ENCODE data around the gene FBXO17.
"Not testable (repeated sequence)": the region's sequence is repeated elsewhere in the genome, so short reads cannot be mapped to it uniquely, and the experiment has no call there.

FBXO17 gene, protein sequence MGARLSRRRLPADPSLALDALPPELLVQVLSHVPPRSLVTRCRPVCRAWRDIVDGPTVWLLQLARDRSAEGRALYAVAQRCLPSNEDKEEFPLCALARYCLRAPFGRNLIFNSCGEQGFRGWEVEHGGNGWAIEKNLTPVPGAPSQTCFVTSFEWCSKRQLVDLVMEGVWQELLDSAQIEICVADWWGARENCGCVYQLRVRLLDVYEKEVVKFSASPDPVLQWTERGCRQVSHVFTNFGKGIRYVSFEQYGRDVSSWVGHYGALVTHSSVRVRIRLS

DNA sequence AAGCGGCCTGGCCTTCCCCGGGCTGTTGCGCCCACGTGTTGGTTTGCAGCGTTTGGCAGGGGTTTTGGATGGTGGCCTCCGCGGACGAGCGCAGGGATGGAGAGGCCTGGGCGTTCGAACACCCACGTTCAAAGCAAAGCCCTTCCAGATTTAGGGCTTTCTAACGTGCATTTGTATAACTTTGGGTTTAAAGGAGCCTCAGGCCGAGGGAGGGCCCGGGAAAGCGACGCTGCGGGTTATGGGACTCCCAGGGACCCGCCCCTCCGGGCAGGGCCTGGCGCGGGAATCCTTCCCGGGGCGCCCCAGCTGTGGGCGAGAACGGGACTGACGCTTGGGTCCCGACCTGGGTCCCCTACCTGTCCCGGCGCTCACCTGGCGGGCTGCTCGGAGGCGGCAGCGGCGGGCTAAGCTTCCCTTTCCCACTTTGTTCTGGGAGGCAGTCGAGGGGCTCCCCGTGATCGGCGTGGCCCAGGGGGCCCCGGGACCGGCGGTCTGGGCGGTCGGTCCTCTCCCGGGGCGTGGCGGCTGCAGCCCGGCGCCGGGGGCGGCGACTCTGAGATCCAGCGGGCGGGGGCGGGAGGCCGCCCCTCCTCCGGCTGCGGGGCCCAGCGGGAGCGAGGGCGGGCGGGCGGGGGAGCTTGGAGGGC lies at the start of gene FBXO17:
FBXO17 (minus strand) TSS at position 529 of the 647 bp plus-strand sequence. CDS start 25,423 bp downstream, outside the sequence.
- DNase-seq (ENCODE audit: low read depth in 3 of 3, low spot score in 1 of 3): no peak

DNA sequence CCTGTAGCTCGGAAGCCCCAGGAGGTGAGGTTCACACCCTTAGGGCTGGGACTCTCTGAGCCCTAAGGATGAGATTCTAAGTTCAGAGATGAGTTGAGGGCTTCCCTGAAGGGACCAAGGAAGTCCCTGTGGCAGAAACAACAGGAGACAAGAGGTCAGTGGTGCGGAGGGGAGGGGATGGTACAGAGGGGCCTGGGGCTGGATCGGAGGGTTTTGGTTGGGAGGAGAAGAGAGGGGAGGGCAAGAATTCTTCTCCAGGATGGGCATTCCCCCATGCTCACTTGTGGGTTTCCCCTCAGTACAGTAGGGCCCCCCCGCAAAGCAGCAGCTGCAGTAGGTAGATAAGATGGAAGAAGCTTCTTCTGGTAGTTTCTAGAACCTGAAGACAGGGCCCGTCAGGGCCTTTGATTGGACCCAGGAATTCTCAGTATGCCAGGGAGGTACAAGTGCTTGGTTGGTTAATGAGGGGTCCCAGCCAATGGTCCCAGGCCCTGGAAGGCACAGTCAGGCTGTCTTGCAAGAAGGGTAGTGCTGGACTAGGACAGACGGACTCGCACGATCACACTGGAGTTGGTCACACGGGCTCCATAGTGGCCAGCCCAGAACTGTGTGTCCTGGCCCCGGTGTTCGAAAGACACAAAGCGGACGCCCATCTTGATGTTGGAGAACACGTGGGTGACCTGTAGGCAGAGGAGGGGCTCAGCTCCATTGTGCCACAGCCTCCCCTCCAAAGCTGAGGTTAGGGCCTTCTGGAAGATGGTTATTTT lies 49.5 kb upstream of the FBXO17 start:
- DNase-seq (ENCODE audit: low read depth in 3 of 3, low spot score in 1 of 3): no peak

DNA sequence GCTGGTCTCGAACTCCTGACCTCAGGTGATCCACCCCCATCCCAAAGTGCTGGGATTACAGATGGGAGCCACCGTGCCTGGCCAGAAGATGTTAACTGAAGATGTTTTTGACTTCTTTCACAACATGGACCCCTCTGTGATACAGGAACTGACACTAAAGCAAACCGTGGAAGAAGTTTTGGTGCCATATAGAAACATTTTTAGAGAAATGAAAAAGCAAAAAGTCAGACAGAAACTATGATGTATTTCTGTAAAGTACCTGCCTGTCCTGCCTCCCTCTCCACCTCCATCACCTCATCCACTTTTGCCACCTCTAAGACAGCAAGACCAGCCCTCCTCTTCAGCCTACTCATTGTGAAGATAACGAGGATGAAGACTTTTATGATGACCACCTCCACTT lies 45.5 kb upstream of the FBXO17 start:
- no peak for DNase-seq (ENCODE audit: low read depth in 3 of 3, low spot score in 1 of 3)

DNA sequence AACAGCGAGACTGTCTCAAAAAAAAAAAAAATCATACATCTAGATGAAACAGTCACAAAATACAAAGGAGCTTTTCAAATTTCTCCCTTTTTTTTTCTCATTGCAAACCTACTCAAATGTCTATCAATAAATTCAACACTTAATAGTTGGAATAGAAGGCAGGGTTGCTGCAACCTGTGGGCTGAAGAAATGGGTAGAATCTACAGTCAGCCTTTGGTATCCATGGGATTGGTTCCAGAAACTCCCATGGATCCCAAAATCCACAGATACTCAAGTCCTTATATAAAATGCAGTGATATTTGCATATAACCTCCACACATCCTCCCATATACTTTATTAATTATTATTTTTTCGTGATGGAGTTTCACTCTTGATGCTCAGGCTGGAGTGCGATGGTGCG lies 42.1 kb upstream of the FBXO17 start:
- DNase-seq (ENCODE audit: low read depth in 3 of 3, low spot score in 1 of 3): no peak

DNA sequence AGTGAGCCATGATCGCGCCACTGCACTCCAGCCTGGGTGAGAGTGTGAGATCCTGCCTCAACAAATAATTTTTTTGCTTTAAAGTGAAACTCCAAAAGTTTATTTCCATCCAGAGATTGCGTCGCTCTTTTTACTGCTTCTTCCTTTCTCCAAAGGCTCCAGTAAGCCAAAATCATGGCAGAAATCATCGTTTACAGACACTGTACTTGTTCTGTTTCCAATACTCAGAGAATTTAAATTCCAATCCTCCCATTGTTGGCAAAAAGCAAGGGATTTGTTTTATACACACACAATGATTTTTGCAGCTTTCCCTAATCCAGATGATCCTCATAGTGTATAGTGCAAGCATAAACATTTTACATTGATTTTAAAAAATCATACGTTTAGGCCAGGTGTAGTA lies 41.5 kb upstream of the FBXO17 start:
- no peak for DNase-seq (ENCODE audit: low read depth in 3 of 3, low spot score in 1 of 3)

DNA sequence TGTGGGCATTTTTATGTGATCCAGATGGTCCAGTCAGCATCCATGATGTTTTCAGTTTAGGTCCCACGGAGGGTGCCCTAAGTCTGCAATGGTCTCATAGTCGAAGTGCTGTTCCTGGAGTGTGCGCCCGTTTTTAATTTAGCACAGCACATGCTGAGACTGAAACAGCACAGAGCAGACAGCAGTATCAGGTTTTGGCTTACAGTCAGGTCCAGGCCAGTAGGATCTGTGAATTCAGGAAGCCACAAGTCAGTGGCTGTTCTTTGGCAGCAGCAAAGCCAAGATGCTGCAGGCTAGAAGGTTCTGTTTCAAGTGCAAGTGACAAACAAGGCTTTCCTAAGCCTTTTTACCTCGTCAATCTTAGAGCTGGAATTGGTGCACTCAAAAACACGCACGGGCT lies 38.5 kb upstream of the FBXO17 start:
- DNase-seq (ENCODE audit: low read depth in 3 of 3, low spot score in 1 of 3): no peak

DNA sequence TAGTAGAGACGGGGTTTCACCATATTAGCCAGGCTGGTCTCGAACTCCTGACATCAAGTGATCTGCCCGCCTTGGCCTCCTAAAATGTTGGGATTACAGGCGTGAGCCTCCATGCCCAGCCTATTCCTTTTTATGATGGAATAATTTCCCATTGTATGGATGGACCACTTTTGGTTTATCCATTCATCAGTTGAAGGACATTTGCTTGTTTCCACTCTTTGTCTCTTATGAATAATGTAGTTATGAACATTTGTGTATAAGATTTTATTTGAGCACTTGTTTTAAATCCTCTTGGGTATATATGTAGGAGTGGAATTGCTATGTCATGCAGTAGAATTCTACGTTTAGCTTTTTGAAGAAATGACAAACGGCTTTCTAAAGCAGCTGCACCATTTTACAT lies 33.5 kb upstream of the FBXO17 start:
- DNase-seq (ENCODE audit: low read depth in 3 of 3, low spot score in 1 of 3): no peak

DNA sequence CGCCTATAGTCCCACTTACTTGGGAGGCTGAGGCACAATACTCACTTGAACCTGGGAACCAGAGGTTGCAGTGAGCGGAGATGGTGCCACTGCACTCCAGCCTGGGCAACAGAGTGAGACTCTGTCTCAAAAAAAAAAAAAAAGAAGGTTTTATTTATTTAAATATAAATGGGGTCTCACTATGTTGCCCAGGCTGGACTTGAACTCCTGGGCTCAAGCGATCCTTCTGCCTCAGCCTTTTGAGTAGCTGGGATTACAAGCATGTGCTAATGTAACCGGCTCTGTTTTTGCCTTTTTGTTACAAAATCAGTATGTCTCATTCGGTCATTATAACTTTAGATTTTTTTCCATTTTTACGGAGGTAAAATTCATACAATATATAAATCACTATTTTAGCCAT lies 32.6 kb upstream of the FBXO17 start:
- no peak for DNase-seq (ENCODE audit: low read depth in 3 of 3, low spot score in 1 of 3)

DNA sequence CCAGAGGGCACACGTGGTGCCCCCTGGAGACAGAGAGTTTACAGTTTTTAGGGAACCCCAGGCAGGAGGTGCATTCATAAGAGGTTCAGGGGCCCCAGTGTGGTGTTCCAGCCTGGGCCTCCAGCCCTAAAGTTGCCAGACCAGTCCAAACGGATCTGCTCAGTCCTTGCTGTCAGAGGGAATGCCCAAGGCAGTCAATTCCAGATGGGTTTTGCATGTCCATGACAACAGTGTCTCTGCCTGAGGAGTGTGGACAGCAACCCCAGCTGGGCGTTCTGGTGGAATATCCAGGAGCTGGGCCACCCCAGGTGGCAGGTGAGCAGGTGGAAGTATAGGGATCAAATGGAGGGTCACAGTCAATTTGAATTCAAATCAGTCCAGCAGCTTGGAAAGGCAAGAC lies 31.6 kb upstream of the FBXO17 start:
- no peak for DNase-seq (ENCODE audit: low read depth in 3 of 3, low spot score in 1 of 3)

DNA sequence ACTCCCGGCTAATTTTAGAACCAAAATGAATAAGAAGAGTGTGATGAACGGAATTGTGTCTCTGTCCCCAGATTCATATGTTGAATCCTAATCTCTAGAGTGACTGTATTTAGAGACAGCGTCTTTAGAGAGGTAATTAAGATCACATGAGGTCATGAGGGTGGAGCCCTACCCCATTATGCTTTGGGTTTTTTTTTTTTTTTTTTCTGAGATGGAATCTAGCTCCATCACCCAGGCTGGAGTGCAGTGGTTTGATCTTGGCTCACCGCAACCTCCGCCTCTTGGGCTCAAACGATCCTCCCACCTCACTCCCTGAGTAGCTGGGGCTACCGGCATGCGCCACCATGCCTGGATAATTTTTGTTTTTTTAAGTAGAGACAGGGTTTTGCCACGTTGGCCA lies 28.9 kb upstream of the FBXO17 start:
- no peak for DNase-seq (ENCODE audit: low read depth in 3 of 3, low spot score in 1 of 3)

DNA sequence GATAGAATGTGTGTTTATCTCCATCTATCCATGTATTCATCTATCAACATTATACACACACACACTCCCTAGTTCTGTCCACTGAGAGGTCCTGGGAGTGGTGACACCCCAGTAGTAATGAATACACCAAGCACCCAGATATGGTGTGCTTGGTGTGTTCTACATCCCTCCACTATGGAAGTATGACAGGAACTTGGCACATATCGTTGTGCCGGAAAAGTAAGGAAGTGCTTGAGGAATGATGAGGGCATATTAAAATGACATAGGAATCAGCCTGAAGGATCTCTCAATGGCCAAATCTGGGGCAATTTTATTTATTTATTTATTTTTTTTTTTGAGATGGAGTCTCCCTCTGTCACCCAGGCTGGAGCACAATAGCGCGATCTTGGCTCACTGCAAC lies 28.3 kb upstream of the FBXO17 start:
- no peak for DNase-seq (ENCODE audit: low read depth in 3 of 3, low spot score in 1 of 3)

DNA sequence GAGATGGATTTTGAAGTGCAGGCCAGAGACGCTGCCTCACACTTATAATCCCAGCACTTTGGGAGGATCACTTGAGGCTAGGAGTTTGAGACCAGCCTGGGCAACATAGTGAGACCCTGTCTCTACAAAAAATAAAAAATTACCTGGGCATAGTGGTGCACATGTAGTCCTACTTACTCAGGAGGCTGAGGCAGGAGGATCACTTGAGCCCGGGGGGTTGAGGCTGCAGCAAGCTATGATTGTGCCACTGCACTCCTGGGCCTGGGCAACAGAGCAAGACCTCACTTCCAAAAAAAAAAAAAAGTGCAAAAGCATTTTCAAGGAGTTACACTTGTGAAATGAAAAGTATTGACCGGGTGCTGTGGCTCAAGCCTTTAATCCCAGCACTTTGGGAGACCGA lies 27.6 kb upstream of the FBXO17 start:
- DNase-seq (ENCODE audit: low read depth in 3 of 3, low spot score in 1 of 3): no peak

DNA sequence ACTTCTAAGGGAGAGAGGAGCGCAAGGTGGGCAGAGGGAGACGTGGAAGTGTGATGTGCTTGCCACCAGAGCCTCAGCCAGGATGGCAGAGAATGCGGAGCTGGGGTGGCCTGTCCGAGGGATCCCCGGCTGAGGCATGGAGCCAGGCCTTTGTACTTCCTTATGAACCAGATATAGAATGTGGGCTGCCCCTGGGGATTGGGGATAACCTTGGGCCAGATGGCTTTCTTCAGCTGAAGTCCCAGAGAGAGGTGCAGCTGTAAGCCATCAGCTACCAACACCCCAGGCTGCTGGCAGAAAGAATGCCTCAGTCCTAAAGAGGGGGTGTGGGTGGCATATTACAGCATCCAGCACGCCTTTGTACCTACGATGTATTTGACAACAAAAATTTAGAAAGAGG lies 25.5 kb upstream of the FBXO17 start:
- DNase-seq (ENCODE audit: low read depth in 3 of 3, low spot score in 1 of 3): no peak

DNA sequence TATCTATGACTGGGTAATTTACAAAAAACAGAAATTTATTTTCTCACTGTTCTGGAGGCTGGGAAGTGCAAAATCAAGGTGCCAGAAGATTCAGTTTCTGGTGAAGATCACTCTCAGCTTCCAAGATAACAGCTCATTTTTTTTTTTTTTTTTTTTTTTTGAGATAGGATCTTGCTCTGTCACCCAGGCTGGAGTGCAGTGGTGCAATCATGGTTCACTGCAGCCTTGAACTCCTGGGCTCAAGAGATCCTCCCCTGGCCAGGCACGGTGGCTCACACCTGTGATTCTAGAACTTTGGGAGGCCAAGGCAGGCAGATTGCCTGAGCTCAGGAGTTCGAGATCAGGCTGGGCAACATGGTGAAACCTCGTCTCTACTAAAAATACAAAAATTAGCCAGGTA lies 22.0 kb upstream of the FBXO17 start:
- DNase-seq (ENCODE audit: low read depth in 3 of 3, low spot score in 1 of 3): not testable (repeated sequence)

DNA sequence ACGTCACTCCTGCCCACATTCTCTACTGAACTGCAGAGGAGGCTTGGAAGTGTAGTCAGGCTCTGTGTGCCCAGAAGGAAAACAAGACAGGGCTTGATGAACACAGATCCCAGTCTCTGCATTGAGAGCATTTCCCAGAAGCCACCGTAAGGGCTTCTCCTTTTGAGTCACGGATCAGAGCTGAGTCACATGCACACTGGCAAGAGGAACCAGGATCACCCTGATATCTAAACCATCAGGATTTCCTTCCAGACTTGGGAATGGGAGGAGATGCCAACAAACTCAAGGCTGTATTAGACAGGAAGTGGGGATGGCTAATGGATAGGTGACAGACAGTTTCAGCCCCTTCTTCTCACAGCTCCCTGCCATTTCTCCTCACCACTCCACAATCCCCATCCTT lies 17.7 kb upstream of the FBXO17 start:
- no peak for DNase-seq (ENCODE audit: low read depth in 3 of 3, low spot score in 1 of 3)

DNA sequence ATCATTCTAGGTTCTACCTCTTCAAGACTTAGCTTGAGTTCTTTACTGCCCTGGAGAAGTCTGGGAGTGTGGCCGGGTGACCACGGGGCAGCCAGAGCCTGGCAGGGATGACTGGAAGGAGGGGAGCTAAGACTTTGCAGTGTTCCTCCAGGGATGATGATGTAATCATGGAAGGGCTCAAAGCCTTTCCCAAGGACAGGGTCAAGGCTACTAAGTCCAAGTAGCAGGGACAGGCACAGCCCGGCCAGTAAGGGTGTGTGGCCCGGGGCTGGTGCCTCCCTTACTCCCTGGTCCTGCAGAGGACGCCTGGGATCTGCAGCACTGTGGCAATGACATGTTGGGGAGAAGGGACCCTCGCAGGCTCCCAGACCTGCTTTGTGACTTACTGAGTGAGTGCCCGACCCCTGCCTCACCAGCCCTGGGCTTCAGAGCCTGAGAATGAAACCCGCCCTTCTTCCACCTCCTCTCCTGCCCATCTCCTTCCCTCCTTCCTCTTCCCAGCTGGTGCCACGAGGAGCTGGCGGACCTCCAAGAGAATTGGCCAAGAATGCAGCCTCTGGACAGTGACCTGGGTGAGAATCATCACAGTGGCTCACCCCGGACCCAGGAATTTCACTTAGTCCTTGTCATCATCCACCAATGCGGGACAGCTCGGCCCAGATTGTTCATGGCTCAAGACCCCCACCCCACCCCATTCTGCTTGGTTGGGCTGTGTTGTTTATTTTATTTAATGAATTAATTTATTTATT lies 15.6 kb upstream of the FBXO17 start:
- no peak for DNase-seq (ENCODE audit: low read depth in 3 of 3, low spot score in 1 of 3)

DNA sequence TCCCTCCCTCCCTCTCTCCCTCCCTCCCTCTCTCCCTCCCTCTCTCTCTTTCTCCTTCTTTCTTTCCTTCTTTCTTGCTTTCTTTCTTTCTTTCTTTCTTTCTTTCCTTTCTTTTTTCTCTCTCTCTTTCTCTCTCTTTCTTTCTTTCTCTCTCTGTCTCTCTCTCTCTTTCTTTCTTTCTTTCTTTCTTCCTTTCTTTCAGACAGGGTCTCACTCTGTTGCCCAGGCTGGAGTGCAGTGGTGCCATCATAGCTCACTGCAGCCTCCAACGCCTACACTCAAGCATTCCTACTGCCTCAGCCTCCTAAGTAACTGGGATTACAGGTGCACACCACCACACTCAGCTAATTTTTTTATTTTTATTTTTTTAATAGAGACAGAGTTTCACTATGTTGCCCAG lies 14.1 kb upstream of the FBXO17 start:
- not testable (repeated sequence) for DNase-seq (ENCODE audit: low read depth in 3 of 3, low spot score in 1 of 3)

DNA sequence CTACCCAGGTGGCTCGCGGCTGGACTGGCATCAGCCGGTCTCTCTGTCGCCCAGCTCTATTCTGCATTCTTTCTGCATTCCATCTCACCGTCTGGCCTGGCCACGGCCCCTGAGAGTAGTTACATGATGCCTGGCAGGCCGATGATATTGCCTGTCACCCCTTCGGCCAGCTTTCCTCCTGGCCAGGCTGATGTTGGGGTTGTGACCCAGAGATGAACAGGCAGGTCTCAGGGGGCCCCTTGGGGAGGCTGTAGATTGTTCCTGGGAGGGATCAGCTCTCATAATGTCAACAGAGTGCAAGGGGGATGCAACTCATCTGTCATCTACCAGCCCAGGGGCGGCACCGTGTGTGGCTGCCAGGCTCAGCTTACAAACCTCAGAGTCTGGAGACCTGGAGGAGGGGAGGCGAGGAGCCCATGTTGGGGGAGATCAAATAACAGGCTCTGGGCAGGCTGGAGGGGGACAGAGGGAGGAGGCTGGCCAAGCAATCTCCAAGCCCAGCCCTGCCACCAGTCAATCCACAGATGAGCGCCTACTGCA lies 13.6 kb upstream of the FBXO17 start:
- no peak for DNase-seq (ENCODE audit: low read depth in 3 of 3, low spot score in 1 of 3)

DNA sequence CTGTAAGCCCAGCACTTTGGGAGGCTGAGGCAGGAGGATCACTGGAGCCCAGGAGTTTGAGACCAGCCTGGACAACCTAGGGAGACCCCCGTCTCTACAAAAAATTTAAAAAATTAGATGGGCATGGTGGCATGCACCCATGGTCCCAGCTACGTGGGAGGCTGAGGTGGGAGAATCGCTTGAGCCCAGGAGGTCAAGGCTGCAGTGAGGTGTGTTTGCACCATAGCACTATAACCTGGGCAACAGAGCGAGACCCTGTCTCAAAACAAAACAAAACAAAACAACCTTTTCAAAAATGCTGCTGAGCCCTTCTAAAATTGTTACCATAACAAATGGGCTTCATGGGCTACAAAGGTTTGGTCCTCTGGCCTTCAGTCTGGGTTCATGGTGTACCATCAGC lies 13.1 kb upstream of the FBXO17 start:
- not testable (repeated sequence) for DNase-seq (ENCODE audit: low read depth in 3 of 3, low spot score in 1 of 3)

DNA sequence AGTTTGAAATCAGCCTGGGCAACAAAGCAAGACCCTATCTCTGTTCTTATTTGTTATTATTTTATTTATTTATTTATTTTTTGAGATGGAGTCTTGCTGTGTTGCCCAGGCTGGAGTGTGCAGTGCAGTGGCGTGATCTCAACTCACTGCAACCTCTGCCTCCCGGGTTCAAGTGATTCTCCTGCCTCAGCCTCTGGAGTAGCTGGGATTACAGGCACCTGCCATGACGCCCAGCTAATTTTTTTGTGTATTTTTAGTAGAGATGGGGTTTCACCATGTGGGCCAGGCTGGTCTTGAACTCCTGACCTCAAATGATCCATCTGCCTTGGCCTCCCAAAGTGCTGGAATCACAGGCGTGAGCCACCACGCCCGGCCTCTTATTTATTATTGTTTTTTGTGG lies 12.2 kb upstream of the FBXO17 start:
- DNase-seq (ENCODE audit: low read depth in 3 of 3, low spot score in 1 of 3): not testable (repeated sequence)

DNA sequence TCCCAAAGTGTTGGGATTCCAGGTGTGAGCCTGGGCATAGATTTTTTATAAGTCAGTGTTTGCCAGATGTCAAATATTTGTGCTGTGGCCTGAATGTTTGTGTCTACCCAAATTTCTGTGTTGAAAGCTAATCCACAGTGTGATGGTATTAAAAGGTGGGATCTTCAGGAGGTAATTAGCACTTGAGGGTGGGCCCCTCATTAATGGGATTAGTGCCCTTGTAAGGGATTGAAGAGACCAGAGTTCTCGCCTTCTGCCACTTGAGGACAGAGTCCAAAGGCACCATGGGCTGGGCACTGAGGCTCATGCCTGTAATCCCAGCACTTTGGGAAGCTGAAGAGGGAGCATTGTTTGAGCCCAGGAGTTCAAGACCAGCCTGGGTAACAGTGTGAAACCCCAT lies 9.7 kb upstream of the FBXO17 start:
- DNase-seq (ENCODE audit: low read depth in 3 of 3, low spot score in 1 of 3): no peak
